ENCODE results near the gene ATRIP. TPM values are rescaled to one million over a fixed set of nuclear protein-coding genes. Genes with fewer than 3 reads are reported as not detected.
"Not testable (repeated sequence)": the region's sequence is repeated elsewhere in the genome, so short reads cannot be mapped to it uniquely, and the experiment has no call there.

ATRIP gene
- total RNA-seq, 1 donor = 5.1 TPM

- peaks cover 51% of the 10 kb centered on the region for H3K4me1 ChIP-seq (ENCODE audit: insufficient read depth, low read length)
- no peaks in the 10 kb centered on the region for H3K27me3 ChIP-seq (ENCODE audit: insufficient read depth, low read length)
- H3K9me3 ChIP-seq (ENCODE audit: low read depth, low read length) = no peaks in the 10 kb centered on the region
- no peak overlapping the region for H3K4me3 ChIP-seq (ENCODE audit: low read length)
Observed at GRCh38 chr3:48476426-48477053, 30.0 kb downstream of the ATRIP start.

DNA sequence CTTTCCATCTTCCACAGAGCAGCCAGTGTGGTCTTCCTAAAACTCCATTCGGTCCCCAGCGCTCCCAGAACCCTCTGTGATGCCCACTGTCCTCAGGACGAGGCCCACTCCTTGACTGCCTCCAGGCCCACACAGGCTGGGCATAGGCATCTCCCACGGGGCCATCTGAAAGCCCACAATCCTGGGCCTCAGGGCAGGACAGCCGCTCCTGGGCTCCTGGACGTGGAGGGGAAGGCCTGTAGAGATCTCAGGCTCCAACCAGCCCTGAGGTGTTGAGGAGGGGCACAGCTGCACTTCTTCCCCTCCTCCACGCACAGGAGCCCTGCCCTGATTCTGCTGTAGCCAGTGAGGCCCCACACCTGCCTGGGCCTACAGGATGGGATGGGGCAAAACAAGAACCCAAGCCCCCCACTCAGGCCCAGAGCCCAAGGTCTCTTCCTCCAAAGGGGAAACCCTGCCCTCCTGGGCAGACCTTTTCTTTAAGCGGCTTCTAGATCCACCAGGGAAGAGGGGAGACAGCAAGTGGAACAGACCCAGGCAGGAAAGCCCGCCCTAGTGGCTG, 31.5 kb downstream of the ATRIP start:
- H3K9me3 ChIP-seq (ENCODE audit: low read depth, low read length) = no peaks in the 10 kb centered on the region
- no peak overlapping the region for H3K4me3 ChIP-seq (ENCODE audit: low read length)
- peaks cover 40% of the 10 kb centered on the region for H3K4me1 ChIP-seq (ENCODE audit: insufficient read depth, low read length)
- no peaks in the 10 kb centered on the region for H3K27me3 ChIP-seq (ENCODE audit: insufficient read depth, low read length)

DNA sequence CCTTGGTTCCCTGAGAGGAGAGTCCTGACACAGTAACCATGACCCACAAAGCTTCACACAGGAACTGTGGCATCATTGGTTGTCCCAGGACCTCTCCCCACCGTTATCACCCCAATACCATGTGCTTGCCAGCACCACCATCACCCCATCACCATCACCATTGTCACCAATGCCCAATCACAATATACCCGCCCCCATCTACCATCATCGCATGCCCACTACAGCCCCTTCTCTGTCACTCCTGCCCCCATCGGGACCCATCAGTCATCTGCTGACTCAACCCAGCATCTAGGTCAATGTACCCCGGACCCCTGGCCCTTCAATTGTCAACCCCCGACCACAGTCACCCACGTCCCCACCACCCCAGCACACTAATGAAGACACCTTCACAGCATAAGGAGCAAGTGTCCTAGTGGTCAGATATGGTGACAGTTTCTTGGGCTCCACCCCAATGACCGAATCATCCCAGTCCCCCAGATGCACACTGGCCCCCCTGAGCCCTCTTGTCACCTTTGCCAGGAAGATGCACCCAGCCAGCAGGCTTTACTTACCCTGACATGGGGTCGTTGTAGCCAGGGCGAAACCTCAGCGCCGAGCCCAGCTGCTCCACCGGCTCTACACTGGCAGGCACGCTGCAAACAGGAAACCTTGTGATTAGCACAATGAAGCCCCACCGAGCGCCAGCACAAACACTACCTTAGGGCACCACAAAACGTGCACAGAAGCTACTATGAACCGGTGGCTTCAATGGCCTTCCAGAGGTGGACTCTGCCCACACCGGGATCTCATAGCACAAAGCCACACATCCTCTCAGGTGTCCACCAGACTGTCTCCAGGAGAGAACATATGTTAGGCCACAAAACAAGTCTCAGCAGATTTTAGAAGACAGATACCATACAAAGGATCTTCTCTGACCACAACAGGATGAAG, 32.4 kb downstream of the ATRIP start:
- Histone ChIP-seq H3K27me3 (ENCODE audit: insufficient read depth, low read length) (no peaks in the 10 kb centered on the region), H3K4me3 (ENCODE audit: low read length) (peak overlapping the region; percentile 1), H3K9me3 (ENCODE audit: low read depth, low read length) (no peaks in the 10 kb centered on the region), H3K4me1 (ENCODE audit: insufficient read depth, low read length) (peaks cover 32% of the 10 kb centered on the region)

- not testable (repeated sequence) for H3K27me3 ChIP-seq (ENCODE audit: insufficient read depth, low read length); H3K9me3 ChIP-seq (ENCODE audit: low read depth, low read length); H3K4me3 ChIP-seq (ENCODE audit: low read length)
- H3K4me1 ChIP-seq (ENCODE audit: insufficient read depth, low read length) = peaks cover 32% of the 10 kb centered on the region
Observed at GRCh38 chr3:48480891-48481290, 34.4 kb downstream of the ATRIP start.

- H3K4me1 ChIP-seq (ENCODE audit: insufficient read depth, low read length) = peaks cover 25% of the 10 kb centered on the region
- not testable (repeated sequence) for H3K9me3 ChIP-seq (ENCODE audit: low read depth, low read length); H3K4me3 ChIP-seq (ENCODE audit: low read length); H3K27me3 ChIP-seq (ENCODE audit: insufficient read depth, low read length)
Observed at GRCh38 chr3:48482822-48483221, 36.3 kb downstream of the ATRIP start.

DNA sequence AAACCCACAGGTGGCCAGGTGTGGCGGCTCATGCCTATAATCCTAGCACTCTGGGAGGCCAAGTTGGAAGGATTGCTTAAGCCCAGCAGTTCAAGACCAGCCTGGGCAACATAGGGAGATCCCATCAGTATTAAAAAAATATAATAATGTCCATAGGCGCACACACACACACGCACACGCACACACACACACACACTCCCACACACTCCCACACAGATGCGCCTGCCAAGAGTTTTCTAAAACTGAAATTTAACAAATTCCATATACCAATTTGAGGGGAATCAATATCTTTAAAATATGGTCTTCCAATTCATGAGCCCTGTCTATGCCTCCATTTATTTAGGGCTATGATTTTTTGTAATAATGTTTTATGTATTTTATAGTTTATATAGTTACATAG, 40.4 kb downstream of the ATRIP start:
- no peaks in the 10 kb centered on the region for H3K4me1 ChIP-seq (ENCODE audit: insufficient read depth, low read length)
- H3K9me3 ChIP-seq (ENCODE audit: low read depth, low read length) = no peaks in the 10 kb centered on the region
- no peak overlapping the region for H3K4me3 ChIP-seq (ENCODE audit: low read length)
- no peaks in the 10 kb centered on the region for H3K27me3 ChIP-seq (ENCODE audit: insufficient read depth, low read length)

DNA sequence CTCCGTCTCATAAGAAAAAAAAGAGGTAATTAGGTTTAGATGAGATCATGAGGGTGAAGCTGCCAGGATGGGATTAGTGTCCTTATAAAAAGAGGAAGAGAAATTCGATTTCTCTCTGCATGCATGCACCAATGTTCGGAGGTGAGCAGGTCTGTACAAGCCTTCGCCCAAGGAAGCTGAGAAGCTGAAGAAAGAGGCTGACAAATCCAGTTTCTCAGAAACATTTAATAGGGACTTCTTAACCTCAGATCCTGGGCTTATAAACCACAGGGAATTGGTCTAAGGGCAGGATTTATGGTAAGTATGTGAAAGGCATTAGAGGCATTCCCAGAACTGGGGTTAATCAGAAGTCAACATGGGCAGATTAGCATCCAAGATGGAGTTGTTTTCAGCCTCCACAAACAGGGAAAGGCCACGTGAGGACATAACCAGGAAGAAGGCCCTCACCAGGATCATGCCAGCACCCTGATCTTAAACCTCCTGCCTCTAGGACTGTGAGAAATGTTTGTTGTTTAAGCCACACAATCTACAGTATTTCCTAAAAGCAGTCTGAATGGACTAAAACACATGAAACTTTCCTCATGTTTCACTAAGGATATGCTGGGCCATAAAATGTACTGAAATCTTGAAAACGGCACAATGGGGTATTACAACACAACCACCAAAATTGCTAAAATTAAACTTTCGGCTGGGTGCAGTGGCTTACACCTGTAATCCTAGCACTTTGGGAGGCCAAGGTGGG, 46.1 kb downstream of the ATRIP start:
- H3K27me3 ChIP-seq (ENCODE audit: insufficient read depth, low read length) = no peaks in the 10 kb centered on the region
- no peak overlapping the region for H3K4me3 ChIP-seq (ENCODE audit: low read length)
- H3K4me1 ChIP-seq (ENCODE audit: insufficient read depth, low read length) = no peaks in the 10 kb centered on the region
- H3K9me3 ChIP-seq (ENCODE audit: low read depth, low read length) = no peaks in the 10 kb centered on the region

DNA sequence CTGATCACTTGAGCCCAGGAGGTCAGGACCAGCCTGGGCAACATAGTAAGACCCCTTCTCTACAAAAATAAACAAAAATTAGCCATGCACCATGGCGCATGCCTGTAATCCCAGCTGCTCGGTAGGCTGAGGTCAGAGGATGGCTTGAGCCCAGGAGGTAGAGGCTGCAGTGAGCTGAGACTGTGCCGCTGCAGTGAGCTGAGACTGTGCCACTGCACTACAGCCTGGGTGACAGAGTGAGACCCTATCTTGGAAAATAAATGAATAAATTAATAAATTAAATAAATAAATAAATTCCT, 46.6 kb downstream of the ATRIP start:
- Histone ChIP-seq H3K9me3 (ENCODE audit: low read depth, low read length) (no peaks in the 10 kb centered on the region), H3K4me1 (ENCODE audit: insufficient read depth, low read length) (no peaks in the 10 kb centered on the region), H3K4me3 (ENCODE audit: low read length) (no peak overlapping the region), H3K27me3 (ENCODE audit: insufficient read depth, low read length) (no peaks in the 10 kb centered on the region)

- no peaks in the 10 kb centered on the region for H3K9me3 ChIP-seq (ENCODE audit: low read depth, low read length)
- H3K4me1 ChIP-seq (ENCODE audit: insufficient read depth, low read length) = peaks cover 27% of the 10 kb centered on the region
- no peaks in the 10 kb centered on the region for H3K27me3 ChIP-seq (ENCODE audit: insufficient read depth, low read length)
- H3K4me3 ChIP-seq (ENCODE audit: low read length) = no peak overlapping the region
Observed at GRCh38 chr3:48500656-48501055, 54.1 kb downstream of the ATRIP start.

DNA sequence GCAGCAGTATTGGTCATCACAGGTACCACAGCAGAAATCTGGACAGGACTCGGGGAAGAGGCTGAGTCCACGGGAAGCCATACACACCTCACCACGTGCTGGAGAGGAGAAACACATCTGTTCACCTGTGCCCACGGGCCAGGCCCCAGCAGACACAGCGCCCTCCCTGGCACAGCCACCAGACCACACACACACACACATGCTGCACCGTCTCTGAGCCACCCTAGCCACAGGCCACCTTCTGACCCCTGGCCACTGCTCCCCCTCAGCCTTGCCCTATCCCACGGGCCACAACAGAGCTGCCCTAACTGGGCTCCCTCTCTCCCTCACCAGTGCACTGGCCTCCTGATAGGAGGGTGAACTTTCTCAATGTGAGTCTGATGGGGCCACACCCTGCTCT, 54.7 kb downstream of the ATRIP start:
- Histone ChIP-seq H3K4me1 (ENCODE audit: insufficient read depth, low read length) (peaks cover 27% of the 10 kb centered on the region), H3K27me3 (ENCODE audit: insufficient read depth, low read length) (no peaks in the 10 kb centered on the region), H3K9me3 (ENCODE audit: low read depth, low read length) (no peaks in the 10 kb centered on the region), H3K4me3 (ENCODE audit: low read length) (no peak overlapping the region)

GRCh38 chr3:48502121-48502520, 55.6 kb downstream of the ATRIP start:
- peaks cover 30% of the 10 kb centered on the region for H3K4me1 ChIP-seq (ENCODE audit: insufficient read depth, low read length)
- no peak overlapping the region for H3K4me3 ChIP-seq (ENCODE audit: low read length)

GRCh38 chr3:48502728-48503168, 56.2 kb downstream of the ATRIP start:
- Histone ChIP-seq H3K4me1 (ENCODE audit: insufficient read depth, low read length) (peaks cover 36% of the 10 kb centered on the region), H3K9me3 (ENCODE audit: low read depth, low read length) (no peaks in the 10 kb centered on the region), H3K4me3 (ENCODE audit: low read length) (no peak overlapping the region), H3K27me3 (ENCODE audit: insufficient read depth, low read length) (no peaks in the 10 kb centered on the region)

More at GRCh38 chr3:48502121-48502520, 55.6 kb downstream of the ATRIP start:
- Histone ChIP-seq H3K27me3 (ENCODE audit: insufficient read depth, low read length) (no peaks in the 10 kb centered on the region), H3K9me3 (ENCODE audit: low read depth, low read length) (no peaks in the 10 kb centered on the region)

DNA sequence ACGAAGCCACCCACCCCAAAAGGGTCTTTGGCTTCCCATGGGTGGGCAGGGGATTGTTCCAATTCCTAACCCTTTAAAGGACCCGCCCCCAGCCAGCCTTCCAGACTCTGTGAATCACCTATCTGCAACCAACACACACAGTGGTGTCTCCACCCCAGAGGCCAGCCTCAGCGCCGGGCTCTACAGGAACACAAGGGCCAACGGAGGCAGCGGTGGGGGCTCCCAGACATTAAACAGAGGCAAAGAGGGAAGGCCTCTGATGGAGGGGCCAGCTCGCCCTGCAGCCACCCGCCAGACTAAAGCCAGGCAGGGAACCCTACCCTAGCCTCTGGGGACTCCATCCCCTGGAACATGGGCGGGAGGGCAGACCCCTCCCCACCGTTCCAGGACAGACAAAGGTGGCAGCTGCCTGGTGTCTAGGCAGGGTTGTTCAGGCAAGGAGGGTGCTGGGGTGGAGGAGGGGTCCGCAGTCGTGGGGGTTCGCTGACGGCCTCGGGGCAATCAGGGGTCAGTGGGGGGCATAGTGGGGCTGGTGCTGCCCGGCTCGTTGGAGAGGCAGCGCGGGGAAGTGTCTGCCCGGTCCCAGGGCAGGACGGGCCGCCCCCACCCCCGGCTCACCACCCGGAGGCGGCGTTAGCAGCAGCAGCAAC, 57.0 kb downstream of the ATRIP start:
- H3K4me3 ChIP-seq (ENCODE audit: low read length) = peak overlapping the region; percentile 54
- H3K9me3 ChIP-seq (ENCODE audit: low read depth, low read length) = no peaks in the 10 kb centered on the region
- H3K27me3 ChIP-seq (ENCODE audit: insufficient read depth, low read length) = no peaks in the 10 kb centered on the region
- peaks cover 41% of the 10 kb centered on the region for H3K4me1 ChIP-seq (ENCODE audit: insufficient read depth, low read length)

GRCh38 chr3:48504051-48504946, 57.8 kb downstream of the ATRIP start, which contains the start of gene SHISA5:
Gene SHISA5, minus strand, starts transcription at chr3:48504174. Its CDS starts 80 bp downstream, at chr3:48504094.
- H3K4me3 ChIP-seq (ENCODE audit: low read length) = peak within 1 kb of the TSS; percentile 54
- H3K4me1 ChIP-seq (ENCODE audit: insufficient read depth, low read length) = peaks cover 44% of the 10 kb centered on the region
- no peaks in the 10 kb centered on the region for H3K27me3 ChIP-seq (ENCODE audit: insufficient read depth, low read length)
- H3K9me3 ChIP-seq (ENCODE audit: low read depth, low read length) = no peaks in the 10 kb centered on the region

All from mononuclear cell (primary cell).